Measurements from ENCODE around the gene MRPL42. TPM values are rescaled to one million over a fixed set of nuclear protein-coding genes. Genes with fewer than 3 reads are reported as not detected.

Gene MRPL42
- total RNA-seq, 1 donor from 2014 or later: 8.4 TPM

GRCh38 chr12:93461503-93461902 is 5.8 kb upstream of the MRPL42 start:
- TF ChIP-seq CTCF (IDR thresholded peaks at IDR 0.05): no peak
- no peak for DNase-seq (ENCODE audit: low spot score in 2 of 2)
- Histone ChIP-seq H3K4me3 (no peak overlapping the region), H3K4me1 (no peaks in the 10 kb centered on the region), H3K27me3 (no peaks in the 10 kb centered on the region), H3K36me3 (no peaks in the 10 kb centered on the region), H3K27ac (no peak overlapping the region), H3K9me3 (no peaks in the 10 kb centered on the region)
- intact Hi-C loops (cut with DNase I): no loop called here

- no peak overlapping the region for H3K4me3 ChIP-seq
- H3K27me3 ChIP-seq: no peaks in the 10 kb centered on the region
- no peaks in the 10 kb centered on the region for H3K9me3 ChIP-seq
- peaks cover 0 to 9% of the 10 kb centered on the region in 2 donors for H3K4me1 ChIP-seq
- H3K27ac ChIP-seq: no peak overlapping the region
- no peaks in the 10 kb centered on the region for H3K36me3 ChIP-seq
- no peak for TF ChIP-seq CTCF (IDR thresholded peaks at IDR 0.05)
- no peak for DNase-seq (ENCODE audit: low spot score in 2 of 2)
- intact Hi-C loops (cut with DNase I): no loop called here
Measured at GRCh38 chr12:93465841-93466240, 1.5 kb upstream of the MRPL42 start.

GRCh38 chr12:93466625-93467350 is 526 bp upstream of the MRPL42 start:
- Histone ChIP-seq H3K4me1 (peaks cover 0 to 9% of the 10 kb centered on the region in 2 donors), H3K27ac (peak overlapping the region; percentile 89), H3K36me3 (no peaks in the 10 kb centered on the region), H3K27me3 (no peaks in the 10 kb centered on the region), H3K9me3 (no peaks in the 10 kb centered on the region), H3K4me3 (peak overlapping the region; percentile 82 to 84)
- no peak for TF ChIP-seq CTCF (IDR thresholded peaks at IDR 0.05)
- intact Hi-C loops (cut with DNase I): loop anchor here (1.0 kb wide), 1 partner anchor 24 kb away; no protein-coding TSS in a partner anchor
- no peak for DNase-seq (ENCODE audit: low spot score in 2 of 2)

DNA sequence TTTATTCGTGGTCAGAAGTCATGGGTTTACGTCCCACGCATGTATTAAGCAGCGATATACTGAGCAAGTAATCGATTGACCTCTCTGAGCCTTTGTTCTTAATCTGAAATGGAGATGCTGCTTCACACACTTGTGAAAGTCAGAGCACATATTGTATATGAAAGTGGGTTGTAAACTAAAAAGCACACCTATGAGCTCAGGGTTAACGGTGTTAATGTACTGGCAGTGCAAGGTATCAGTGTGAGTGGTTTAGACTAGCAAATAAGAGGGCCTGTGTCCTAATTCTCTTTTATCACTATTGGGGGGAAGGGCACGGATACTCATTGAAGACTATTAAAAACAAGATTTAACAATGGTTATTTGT is 676 bp downstream of the MRPL42 start:
- no peaks in the 10 kb centered on the region for H3K9me3 ChIP-seq
- TF ChIP-seq CTCF (IDR thresholded peaks at IDR 0.05): no peak
- peaks cover 0 to 9% of the 10 kb centered on the region in 2 donors for H3K4me1 ChIP-seq
- intact Hi-C loops (cut with DNase I): no loop called here
- H3K36me3 ChIP-seq: peaks cover 1 to 4% of the 10 kb centered on the region in 2 donors
- H3K4me3 ChIP-seq: peak overlapping the region; percentile 82 to 84
- peak overlapping the region; percentile 89 for H3K27ac ChIP-seq
- no peak for DNase-seq (ENCODE audit: low spot score in 2 of 2)
- no peaks in the 10 kb centered on the region for H3K27me3 ChIP-seq

GRCh38 chr12:93469386-93469785 is 2.1 kb downstream of the MRPL42 start:
- Histone ChIP-seq H3K27me3 (no peaks in the 10 kb centered on the region), H3K4me3 (no peak overlapping the region), H3K27ac (no peak overlapping the region), H3K4me1 (peaks cover 0 to 9% of the 10 kb centered on the region in 2 donors), H3K36me3 (peaks cover 11 to 12% of the 10 kb centered on the region in 2 donors), H3K9me3 (no peaks in the 10 kb centered on the region)
- no peak for TF ChIP-seq CTCF (IDR thresholded peaks at IDR 0.05)
- intact Hi-C loops (cut with DNase I): no loop called here
- no peak for DNase-seq (ENCODE audit: low spot score in 2 of 2)

Measured in ascending aorta (tissue), 2 donors.